Erythroblast (primary cell): ENCODE results near the gene PIM3.

Experiments used
- GATA1 ChIP-seq: IDR thresholded peaks from 2 replicates; pipeline ENCODE4 v1.6.1; 2011; ENCODE audit warnings: low read depth, mild to moderate bottlenecking, control low read depth, low read length, moderate library complexity
- POLR2A ChIP-seq: IDR thresholded peaks from 2 replicates; pipeline ENCODE4 v1.6.1; 2011; ENCODE audit warnings: mild to moderate bottlenecking, low read length

- no peak for TF ChIP-seq POLR2A
- no peak for TF ChIP-seq GATA1
Observed at GRCh38 chr22:49913446-49913845, 47.1 kb upstream of the PIM3 start.
